Kidney epithelial cell (primary cell): Measurements from ENCODE around the gene LSP1. TPM values are rescaled to one million over a fixed set of nuclear protein-coding genes. Genes with fewer than 3 reads are reported as not detected.

ENCODE experiments used
- DNase-seq: peaks from one replicate; pipeline ENCODE4 v3.0.0-alpha.2; 2010; ENCODE audit warnings: low read depth
- H3K27me3 ChIP-seq: 2 replicates; pipeline ENCODE4 v1.6.0; 2011; ENCODE audit warnings: low read length; ENCODE audit not compliant: control insufficient read depth, insufficient read depth
- H3K36me3 ChIP-seq: 2 replicates; pipeline ENCODE4 v1.5.1; 2011; ENCODE audit warnings: low read length; ENCODE audit not compliant: control insufficient read depth, insufficient read depth
- H3K4me3 ChIP-seq: 2 replicates; pipeline ENCODE4 v1.5.1; 2011; ENCODE audit warnings: low read depth, mild to moderate bottlenecking, control low read depth, low read length
- total RNA-seq: library from RNA; depleted of rRNA; stranded (reverse); fragments of >200 nt; gene quantifications from 2 replicates; pipeline ENCODE4 v1.2.3, GENCODE V29; 2015
- TF ChIP-seq, protein P1 (sequence below): IDR thresholded peaks from 2 replicates; pipeline ENCODE4 v1.5.1; 2011; ENCODE audit warnings: mild to moderate bottlenecking, moderate library complexity, low read length, control low read depth, inconsistent platforms; ENCODE audit not compliant: insufficient read depth, poor library complexity, severe bottlenecking

The LSP1 gene
- total RNA-seq, 1 donor from 2014 or later, result not detected

DNA sequence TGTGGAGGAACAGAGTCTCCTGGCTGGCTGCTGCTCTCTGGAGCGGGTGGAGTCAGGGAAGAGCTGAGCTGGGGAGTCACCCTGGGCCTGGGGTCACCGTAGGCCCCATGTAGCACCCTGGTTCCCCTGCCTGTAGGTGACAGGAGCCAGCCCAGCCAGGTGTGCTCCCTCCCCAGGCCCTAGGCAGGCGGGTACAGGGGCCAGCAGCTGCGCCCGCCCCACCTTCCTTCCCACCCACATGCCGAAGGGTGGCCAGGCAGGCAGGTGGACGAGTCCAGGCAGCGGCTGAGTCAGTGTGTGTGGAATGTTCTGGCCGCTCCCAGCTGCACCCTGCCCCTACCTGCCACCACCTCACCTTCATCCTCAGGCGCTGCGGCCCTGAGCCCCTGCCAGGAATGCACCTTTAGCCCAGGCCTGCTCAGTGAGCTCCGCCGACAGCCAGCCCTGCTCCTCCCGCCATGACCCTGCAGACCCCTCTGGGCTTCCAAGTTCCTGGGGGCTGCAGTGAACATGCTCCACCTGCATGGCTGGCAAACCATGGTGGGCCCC, 18.7 kb upstream of the LSP1 start:
- Histone ChIP-seq H3K4me3 (no peak overlapping the region), H3K27me3 (peaks cover 9% of the 10 kb centered on the region), H3K36me3 (no peaks in the 10 kb centered on the region)
- peak; percentile 26 for DNase-seq
- TF ChIP-seq, protein P1, sequence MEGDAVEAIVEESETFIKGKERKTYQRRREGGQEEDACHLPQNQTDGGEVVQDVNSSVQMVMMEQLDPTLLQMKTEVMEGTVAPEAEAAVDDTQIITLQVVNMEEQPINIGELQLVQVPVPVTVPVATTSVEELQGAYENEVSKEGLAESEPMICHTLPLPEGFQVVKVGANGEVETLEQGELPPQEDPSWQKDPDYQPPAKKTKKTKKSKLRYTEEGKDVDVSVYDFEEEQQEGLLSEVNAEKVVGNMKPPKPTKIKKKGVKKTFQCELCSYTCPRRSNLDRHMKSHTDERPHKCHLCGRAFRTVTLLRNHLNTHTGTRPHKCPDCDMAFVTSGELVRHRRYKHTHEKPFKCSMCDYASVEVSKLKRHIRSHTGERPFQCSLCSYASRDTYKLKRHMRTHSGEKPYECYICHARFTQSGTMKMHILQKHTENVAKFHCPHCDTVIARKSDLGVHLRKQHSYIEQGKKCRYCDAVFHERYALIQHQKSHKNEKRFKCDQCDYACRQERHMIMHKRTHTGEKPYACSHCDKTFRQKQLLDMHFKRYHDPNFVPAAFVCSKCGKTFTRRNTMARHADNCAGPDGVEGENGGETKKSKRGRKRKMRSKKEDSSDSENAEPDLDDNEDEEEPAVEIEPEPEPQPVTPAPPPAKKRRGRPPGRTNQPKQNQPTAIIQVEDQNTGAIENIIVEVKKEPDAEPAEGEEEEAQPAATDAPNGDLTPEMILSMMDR, result no peak

DNA sequence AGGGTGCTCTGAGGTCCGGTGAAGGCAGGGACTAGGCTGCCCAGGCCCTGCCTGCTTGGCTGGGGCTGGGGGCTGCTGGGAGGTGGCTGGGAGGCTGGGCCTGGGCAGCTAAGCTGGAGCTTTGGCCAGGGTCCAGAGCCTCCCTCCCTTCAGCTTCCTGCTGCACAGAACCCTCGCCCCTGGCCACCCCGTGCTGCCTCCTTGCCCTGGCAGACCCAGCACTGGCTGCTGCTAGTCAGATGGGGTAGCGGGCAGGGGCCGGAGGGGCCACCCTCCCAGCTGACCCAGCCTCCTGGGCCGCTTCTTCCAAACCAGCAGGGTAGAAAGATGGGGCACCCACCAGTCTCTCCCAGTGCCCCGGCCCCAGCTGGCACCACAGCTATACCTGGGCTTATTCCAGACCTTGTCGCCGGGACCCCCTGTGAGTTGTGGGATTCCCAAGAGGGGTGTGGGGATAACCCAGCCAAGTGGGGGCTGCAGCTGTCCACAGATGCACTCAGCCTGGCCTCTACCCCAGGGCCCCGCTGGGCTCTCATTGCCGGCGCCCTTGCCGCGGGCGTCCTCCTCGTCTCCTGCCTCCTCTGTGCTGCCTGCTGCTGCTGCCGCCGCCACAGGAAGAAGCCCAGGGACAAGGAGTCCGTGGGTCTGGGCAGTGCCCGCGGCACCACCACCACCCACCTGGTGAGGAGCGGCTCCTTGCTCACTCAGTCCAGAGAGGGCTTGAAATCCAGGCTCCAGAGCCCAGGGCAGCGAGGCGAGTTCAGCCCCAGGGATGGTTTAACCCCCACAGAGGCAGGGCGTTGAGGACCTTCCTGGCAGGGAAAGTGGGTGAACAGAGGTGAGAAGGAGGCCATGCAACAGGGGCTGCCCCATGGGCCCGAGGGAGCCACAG, 17.9 kb upstream of the LSP1 start, which contains the start of gene SYT8:
SYT8 (plus strand) TSS at position 212 of the 892 bp plus-strand sequence; CDS start at position 328, 116 bp downstream.
- peaks cover 9% of the 10 kb centered on the region for H3K27me3 ChIP-seq
- DNase-seq, result no peak
- no peak within 1 kb of the TSS for H3K4me3 ChIP-seq

DNA sequence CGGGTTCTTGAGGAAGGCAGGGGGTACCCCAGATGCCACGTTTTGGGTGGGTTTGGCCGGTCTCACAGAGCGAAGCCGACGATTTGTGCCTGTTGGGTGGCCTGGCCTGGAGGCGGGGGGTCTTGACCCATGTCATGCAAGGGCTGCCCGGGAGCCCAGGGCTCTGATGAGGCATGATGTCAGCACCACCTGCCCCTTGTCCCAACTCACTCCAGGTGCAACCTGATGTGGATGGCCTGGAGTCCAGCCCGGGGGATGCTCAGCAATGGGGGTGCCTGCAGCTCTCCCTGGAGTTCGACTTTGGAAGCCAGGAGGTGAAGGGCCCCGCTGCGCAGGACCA, 17.2 kb upstream of the LSP1 start:
- H3K36me3 ChIP-seq, result no peaks in the 10 kb centered on the region
- DNase-seq, result no peak
- TF ChIP-seq, protein P1, result no peak
- H3K4me3 ChIP-seq, result no peak overlapping the region
- peaks cover 9% of the 10 kb centered on the region for H3K27me3 ChIP-seq

More for the DNA sequence above, 17.9 kb upstream of the LSP1 start, which contains the start of gene SYT8:
- TF ChIP-seq, protein P1, result no peak
- H3K36me3 ChIP-seq, result no peaks in the 10 kb centered on the region

DNA sequence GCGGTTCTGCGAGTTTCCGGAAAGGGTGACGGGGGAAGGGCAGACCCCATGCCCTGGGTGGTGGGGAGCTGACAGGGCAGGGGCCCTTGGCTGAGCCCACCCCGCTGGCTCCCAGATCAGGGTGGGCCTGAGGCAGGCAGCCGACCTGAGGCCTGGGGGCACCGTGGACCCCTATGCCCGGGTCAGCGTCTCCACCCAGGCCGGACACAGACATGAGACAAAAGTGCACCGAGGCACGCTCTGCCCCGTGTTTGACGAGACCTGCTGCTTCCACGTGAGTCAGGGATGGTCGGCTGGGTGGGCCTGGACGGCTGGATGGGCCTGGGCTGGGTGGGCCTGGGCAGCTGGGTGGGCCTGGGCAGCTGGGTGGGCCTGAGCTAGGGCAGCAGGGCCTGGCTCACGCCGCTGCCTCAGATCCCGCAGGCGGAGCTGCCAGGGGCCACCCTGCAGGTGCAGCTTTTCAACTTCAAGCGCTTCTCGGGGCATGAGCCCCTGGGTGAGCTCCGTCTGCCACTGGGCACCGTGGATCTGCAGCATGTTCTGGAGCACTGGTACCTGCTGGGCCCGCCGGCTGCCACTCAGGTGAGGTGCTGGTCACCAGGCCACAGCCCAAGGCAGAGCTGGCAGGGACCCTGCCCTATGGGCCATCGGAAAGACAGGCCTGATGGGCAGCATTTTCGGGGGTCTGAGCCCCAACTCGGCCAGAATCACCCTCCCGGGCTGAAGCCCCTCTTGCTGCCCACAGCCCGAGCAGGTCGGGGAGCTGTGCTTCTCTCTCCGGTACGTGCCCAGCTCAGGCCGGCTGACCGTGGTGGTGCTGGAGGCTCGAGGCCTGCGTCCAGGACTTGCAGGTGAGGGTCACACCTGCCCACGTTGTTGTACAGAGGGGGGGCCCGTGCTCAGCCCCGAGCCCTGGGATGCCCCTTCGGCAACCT, 16.6 kb upstream of the LSP1 start:
- Histone ChIP-seq H3K36me3 (no peaks in the 10 kb centered on the region), H3K27me3 (peaks cover 9% of the 10 kb centered on the region), H3K4me3 (no peak overlapping the region)
- DNase-seq, result no peak
- TF ChIP-seq, protein P1, result no peak

DNA sequence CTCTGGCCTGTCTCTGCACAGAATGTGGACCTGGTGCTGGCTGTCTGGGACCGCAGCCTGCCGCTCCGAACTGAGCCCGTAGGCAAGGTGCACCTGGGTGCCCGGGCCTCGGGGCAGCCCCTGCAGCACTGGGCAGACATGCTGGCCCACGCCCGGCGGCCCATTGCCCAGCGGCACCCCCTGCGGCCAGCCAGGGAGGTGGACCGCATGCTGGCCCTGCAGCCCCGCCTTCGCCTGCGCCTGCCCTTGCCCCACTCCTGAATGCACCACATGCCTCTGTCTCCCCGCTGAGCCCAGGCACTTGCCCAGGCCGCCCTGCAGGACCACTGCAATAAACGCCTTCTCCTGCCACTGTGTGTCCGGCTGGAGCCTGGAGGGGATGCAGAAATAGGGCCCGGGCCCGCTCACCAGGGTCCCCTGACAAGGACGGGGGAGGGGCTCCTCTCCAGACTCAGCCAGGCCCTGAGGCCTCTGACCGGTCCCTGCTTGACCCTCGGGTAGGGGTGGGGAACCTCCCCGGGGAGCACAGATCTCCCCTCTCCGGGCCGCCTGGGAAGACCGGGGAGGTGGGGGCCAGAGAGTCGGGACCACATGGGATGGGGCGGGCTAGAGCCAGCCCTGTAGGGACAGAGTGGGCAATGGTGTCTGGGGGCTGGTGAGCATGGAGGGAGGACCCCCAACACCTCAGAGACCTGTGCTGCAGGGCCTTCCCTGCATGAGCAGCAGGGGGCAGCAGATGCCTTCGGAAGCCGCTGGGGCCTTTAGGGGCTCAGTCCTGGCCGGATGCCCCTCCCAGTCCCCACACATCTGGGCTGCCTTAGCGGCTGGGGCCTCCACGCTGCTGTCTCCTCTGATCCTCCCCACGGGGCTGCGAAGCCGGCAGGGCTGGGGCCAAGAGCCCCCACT, 15.5 kb upstream of the LSP1 start:
- Histone ChIP-seq H3K27me3 (peaks cover 9% of the 10 kb centered on the region), H3K4me3 (no peak overlapping the region), H3K36me3 (no peaks in the 10 kb centered on the region)
- TF ChIP-seq, protein P1, result peak; percentile 93
- DNase-seq, result no peak
